Panc1 (cell line): ENCODE results near the gene CFAP77. TPM values are rescaled to one million over a fixed set of nuclear protein-coding genes. Genes with fewer than 3 reads are reported as not detected.

Source experiments
- ATAC-seq: fragments of 200-7000 bp; cut with Tn5 transposase; 2 replicates; pipeline ENCODE4 v1.9.1; 2020; ENCODE audit warnings: mild to moderate bottlenecking, moderate library complexity
- BruUV-seq: library from RNA; stranded (reverse); fragments of 400-500 nt; replicated peaks from 2 replicates; lab custom pipeline; 2021; lab: Mats Ljungman, UMichigan
- CTCF ChIA-PET: fragments of 300-600 bp; sonication (Branson Sonifier 250); formaldehyde crosslinking; loops from one replicate; lab custom pipeline; 2022; ENCODE audit warnings: antibody characterized with exemption; lab: Charles Lee
- POLR2A ChIA-PET: fragments of 300-600 bp; sonication (Branson Sonifier 250); formaldehyde crosslinking; loops from one replicate; lab custom pipeline; 2022; ENCODE audit warnings: antibody characterized with exemption; lab: Charles Lee
- DNase-seq: peaks from one replicate; pipeline ENCODE4 v3.0.0-alpha.2; 2010; ENCODE audit warnings: low read depth, low spot score
- H3K27ac ChIP-seq: 2 replicates; pipeline ENCODE4 v1.5.1; 2011; ENCODE audit warnings: mild to moderate bottlenecking, low read length, inconsistent platforms
- H3K27me3 ChIP-seq: fragments of 200-500 bp; sonication (Bioruptor generic); 2 replicates; pipeline ENCODE4 v1.6.0; 2014; ENCODE audit warnings: low read length, inconsistent platforms; ENCODE audit not compliant: control insufficient read depth, insufficient read depth
- H3K36me3 ChIP-seq: fragments of 200-500 bp; sonication (Bioruptor generic); 2 replicates; pipeline ENCODE4 v1.5.1; 2014; ENCODE audit warnings: inconsistent platforms, mild to moderate bottlenecking, low read length, moderate library complexity; ENCODE audit not compliant: control insufficient read depth, insufficient read depth
- H3K4me1 ChIP-seq: 2 replicates; pipeline ENCODE4 v1.5.1; 2011; ENCODE audit warnings: inconsistent platforms, mild to moderate bottlenecking, low read length, moderate library complexity; ENCODE audit not compliant: control insufficient read depth, insufficient read depth
- H3K4me3 ChIP-seq, 2 experiments: 2 replicates each; pipeline ENCODE4 v1.5.1; 2011 to 2012; ENCODE audit warnings: low read depth in 2 of 2, low read length in 2 of 2, mild to moderate bottlenecking in 2 of 2, inconsistent platforms in 1 of 2, moderate library complexity in 1 of 2
- H3K9me3 ChIP-seq: fragments of 200-500 bp; sonication (Bioruptor generic); 2 replicates; pipeline ENCODE4 v1.5.1; 2014; ENCODE audit warnings: low read depth, mild to moderate bottlenecking, inconsistent platforms, low read length, moderate library complexity; ENCODE audit not compliant: control insufficient read depth, insufficient read depth
- CTCF ChIP-seq: fragments of 450-650 bp; IDR thresholded peaks from 2 replicates; pipeline ENCODE4 v1.5.1; 2017; ENCODE audit warnings: mild to moderate bottlenecking
- POLR2AphosphoS5 ChIP-seq: IDR thresholded peaks from 2 replicates; pipeline ENCODE4 v1.6.1; 2012; ENCODE audit warnings: mild to moderate bottlenecking, low read depth, low read length, moderate library complexity
- SIN3A ChIP-seq: IDR thresholded peaks from 2 replicates; pipeline ENCODE4 v1.6.1; 2012; ENCODE audit warnings: low read depth, mild to moderate bottlenecking, low read length, moderate library complexity, borderline replicate concordance; ENCODE audit not compliant: insufficient read depth
- TCF7L2 ChIP-seq: IDR thresholded peaks from 2 replicates; pipeline ENCODE4 v1.6.1; 2011; ENCODE audit warnings: mild to moderate bottlenecking, low read depth, low read length, inconsistent platforms
- in situ Hi-C: cut with HindIII; loops from 2 replicates; pipeline ENCODE4 v1.10.0; 2016; ENCODE audit warnings: low sequenced_read_pairs, low pct_unique_long_range_greater_than_20kb
- intact Hi-C: fragments of 100-400 bp; cut with micrococcal nuclease; formaldehyde crosslinking; loops from one replicate; pipeline ENCODE4 v1.10.0; 2022; ENCODE audit not compliant: unreplicated experiment
- total RNA-seq: library from RNA; stranded (reverse); gene quantifications from one replicate; pipeline ENCODE4 v1.2.1, GENCODE V29; 2021; ENCODE audit not compliant: unreplicated experiment
- TF ChIP-seq, protein P1 (sequence below), 2 experiments: IDR thresholded peaks; 2 replicates each; pipeline ENCODE4 v1.6.1; 2011 to 2012; ENCODE audit warnings: low read depth in 2 of 2, control low read depth in 1 of 2, low read length in 1 of 2, mild to moderate bottlenecking in 1 of 2, moderate library complexity in 1 of 2; ENCODE audit not compliant: insufficient read depth in 1 of 2

The CFAP77 gene
- total RNA-seq, 1 experiment from 2014 or later = not detected

- no peak for DNase-seq
- in situ Hi-C loops (no loop called here), intact Hi-C loops (no loop called here)
- TF ChIP-seq SIN3A (no peak), POLR2AphosphoS5 (no peak), TCF7L2 (no peak), CTCF (no peak)
- TF ChIP-seq, protein P1, sequence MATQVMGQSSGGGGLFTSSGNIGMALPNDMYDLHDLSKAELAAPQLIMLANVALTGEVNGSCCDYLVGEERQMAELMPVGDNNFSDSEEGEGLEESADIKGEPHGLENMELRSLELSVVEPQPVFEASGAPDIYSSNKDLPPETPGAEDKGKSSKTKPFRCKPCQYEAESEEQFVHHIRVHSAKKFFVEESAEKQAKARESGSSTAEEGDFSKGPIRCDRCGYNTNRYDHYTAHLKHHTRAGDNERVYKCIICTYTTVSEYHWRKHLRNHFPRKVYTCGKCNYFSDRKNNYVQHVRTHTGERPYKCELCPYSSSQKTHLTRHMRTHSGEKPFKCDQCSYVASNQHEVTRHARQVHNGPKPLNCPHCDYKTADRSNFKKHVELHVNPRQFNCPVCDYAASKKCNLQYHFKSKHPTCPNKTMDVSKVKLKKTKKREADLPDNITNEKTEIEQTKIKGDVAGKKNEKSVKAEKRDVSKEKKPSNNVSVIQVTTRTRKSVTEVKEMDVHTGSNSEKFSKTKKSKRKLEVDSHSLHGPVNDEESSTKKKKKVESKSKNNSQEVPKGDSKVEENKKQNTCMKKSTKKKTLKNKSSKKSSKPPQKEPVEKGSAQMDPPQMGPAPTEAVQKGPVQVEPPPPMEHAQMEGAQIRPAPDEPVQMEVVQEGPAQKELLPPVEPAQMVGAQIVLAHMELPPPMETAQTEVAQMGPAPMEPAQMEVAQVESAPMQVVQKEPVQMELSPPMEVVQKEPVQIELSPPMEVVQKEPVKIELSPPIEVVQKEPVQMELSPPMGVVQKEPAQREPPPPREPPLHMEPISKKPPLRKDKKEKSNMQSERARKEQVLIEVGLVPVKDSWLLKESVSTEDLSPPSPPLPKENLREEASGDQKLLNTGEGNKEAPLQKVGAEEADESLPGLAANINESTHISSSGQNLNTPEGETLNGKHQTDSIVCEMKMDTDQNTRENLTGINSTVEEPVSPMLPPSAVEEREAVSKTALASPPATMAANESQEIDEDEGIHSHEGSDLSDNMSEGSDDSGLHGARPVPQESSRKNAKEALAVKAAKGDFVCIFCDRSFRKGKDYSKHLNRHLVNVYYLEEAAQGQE (IDR thresholded peaks at IDR 0.05; ENCODE audit: insufficient read depth in 1 of 2, low read depth in 2 of 2, low read length in 1 of 2) = no peak
- Histone ChIP-seq H3K4me1 (no peaks in the 10 kb centered on the region), H3K27me3 (0 out of 2 replicates have a peak, but pooled peaks cover 5% of the 10 kb centered on the region), H3K36me3 (no peaks in the 10 kb centered on the region), H3K27ac (no peak overlapping the region), H3K4me3 (no peak overlapping the region), H3K9me3 (no peaks in the 10 kb centered on the region)
- no peak for ATAC-seq
- BruUV-seq = no TSS peak
- POLR2A ChIA-PET = interaction anchor here (0.6 kb wide), 1 partner anchor 142 kb away, joined by 8 read pairs; no protein-coding TSS in a partner anchor
- CTCF ChIA-PET = interaction anchor here (0.6 kb wide), 1 partner anchor 16 kb away, joined by 6 read pairs; no protein-coding TSS in a partner anchor
Measured at GRCh38 chr9:132422574-132422973, 12.6 kb downstream of the CFAP77 start.

- no peak overlapping the region for H3K4me3 ChIP-seq
- in situ Hi-C loops (no loop called here), intact Hi-C loops (no loop called here)
- ChIA-PET CTCF (no interaction called here), POLR2A (no interaction called here)
- no TSS peak for BruUV-seq
- DNase-seq (no peak), ATAC-seq (no peak)
- no peak for TF ChIP-seq CTCF
- no peaks in the 10 kb centered on the region for H3K36me3 ChIP-seq
- H3K27ac ChIP-seq = no peak overlapping the region
- no peaks in the 10 kb centered on the region for H3K4me1 ChIP-seq
- 0 out of 2 replicates have a peak, but pooled peaks cover 3% of the 10 kb centered on the region for H3K27me3 ChIP-seq
- no peaks in the 10 kb centered on the region for H3K9me3 ChIP-seq
Measured at GRCh38 chr9:132423503-132423902, 13.5 kb downstream of the CFAP77 start.
